Cardiac fibroblast (primary cell): ENCODE results near the gene PMP22.
A peak's percentile ranks its signal among the peaks of the same experiment; 100 is the strongest.

ENCODE experiments used
- DNase-seq, 2 donors: peaks; one replicate each; pipeline versions ENCODE4 v3.0.0 to v3.0.0-alpha.2; 2010; ENCODE audit warnings: low read depth in 2 of 2
- H3K4me3 ChIP-seq, 2 donors: replicated peaks in 1 of 2; 1 replicate in 1 of 2; 2 replicates in 1 of 2; pipeline ENCODE4 v1.5.1; 2011; ENCODE audit warnings: low read depth in 2 of 2, low read length in 2 of 2, mild to moderate bottlenecking in 2 of 2, moderate library complexity in 1 of 2
- CTCF ChIP-seq: IDR thresholded peaks from one replicate; pipeline ENCODE4 v1.5.1; 2011; ENCODE audit warnings: low read depth, mild to moderate bottlenecking, low read length, inconsistent platforms

Gene PMP22

DNA sequence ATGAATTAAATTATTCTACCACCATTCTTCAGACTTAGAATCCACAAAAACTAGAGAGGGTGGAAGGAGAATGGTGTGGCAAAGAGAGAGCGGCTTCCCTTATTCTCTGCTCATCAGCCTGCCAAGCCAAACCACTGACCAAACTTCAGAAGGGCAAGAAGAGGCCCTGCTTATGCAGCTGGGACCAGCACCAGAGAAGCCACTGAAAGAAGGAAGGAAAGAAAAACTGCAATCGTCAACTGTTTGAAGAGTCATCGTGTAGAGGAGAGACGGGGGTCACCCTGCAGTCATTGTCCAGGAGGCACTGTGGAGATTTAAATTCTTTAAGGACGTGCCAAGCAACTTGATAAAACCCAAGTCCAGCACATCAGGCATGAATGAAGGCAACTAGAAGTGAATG, 15.6 kb downstream of the PMP22 start:
- no peak for TF ChIP-seq CTCF
- no peak overlapping the region for H3K4me3 ChIP-seq
- DNase-seq: no peak

- peak; percentile 38 for TF ChIP-seq CTCF
- H3K4me3 ChIP-seq: no peak overlapping the region
- no peak for DNase-seq
Observed at GRCh38 chr17:15247891-15248529, 17.1 kb downstream of the PMP22 start.

DNA sequence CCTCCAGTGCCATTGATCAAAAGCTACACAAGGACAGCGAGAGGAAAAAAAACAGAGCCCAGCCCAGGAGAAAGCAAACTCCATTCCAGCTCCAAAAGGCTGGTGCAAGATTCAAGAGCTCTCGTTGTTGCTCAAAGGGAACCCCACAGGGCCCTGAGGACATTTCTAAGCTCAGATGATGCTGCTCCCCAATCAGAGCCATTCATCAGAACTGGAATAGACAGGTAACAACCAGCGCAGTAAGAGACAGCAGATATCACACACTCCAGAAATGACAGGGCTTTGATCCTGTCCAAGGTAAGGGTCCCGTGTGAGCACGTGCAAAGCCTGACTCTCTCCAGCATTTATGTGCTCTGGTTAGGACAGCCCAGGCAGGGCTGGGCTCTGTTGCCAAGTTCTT, 20.1 kb downstream of the PMP22 start:
- no peak for DNase-seq
- H3K4me3 ChIP-seq: no peak overlapping the region
- no peak for TF ChIP-seq CTCF

- DNase-seq: no peak
- TF ChIP-seq CTCF: no peak
- H3K4me3 ChIP-seq: no peak overlapping the region
Observed at GRCh38 chr17:15240644-15241043, 24.5 kb downstream of the PMP22 start.

DNA sequence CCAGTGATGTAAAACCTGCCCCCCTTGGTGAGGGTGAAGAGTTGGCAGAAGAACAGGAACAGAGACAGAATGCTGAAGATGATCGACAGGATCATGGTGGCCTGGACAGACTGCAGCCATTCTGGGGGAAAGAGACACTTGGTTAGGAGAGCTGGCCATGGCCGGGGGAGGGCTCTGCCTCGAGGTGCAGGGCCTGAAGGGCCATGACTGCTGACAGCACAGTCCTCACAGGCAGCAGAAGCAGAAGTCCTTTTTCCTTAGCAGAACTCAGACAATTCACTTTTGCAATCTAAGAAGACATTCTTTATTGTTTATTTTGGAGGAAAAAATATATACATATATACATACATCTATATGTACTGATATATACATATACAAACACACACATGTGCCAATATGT, 25.6 kb downstream of the PMP22 start:
- no peak overlapping the region for H3K4me3 ChIP-seq
- TF ChIP-seq CTCF: no peak
- DNase-seq: no peak

DNA sequence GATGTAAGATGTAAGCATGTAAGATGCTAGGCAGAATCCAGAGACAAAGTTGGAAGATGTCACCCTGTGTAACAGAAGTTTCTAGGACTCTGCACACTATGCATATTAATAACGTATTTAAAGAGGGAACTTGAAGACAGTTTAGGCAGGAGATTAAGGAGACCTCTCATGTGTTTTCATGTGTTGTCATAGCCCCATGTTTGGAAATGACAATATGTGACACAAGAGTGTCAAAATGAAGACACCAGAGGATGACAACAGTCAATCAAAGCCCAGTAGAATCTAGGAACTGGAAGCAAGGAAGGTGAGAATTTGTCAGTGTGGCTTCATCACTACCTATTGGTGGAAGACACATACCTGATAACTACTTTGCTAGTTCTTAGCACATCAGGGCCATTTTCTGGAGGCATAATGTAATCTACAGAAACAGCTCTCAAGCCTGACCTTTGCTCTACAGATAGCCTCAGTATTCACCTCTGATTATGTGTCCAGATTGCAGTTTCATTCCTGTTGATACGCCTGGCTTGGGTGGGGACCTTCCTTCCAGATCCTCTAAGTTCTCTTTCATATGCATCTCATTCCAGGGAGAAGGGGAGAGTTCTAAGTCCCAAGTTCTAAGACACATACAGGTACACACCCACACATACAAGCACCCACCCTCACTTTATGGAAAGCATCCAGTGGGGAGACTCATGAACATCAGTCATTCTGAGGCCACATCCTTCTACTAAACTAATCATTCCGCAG, 26.3 kb downstream of the PMP22 start:
- TF ChIP-seq CTCF: no peak
- no peak for DNase-seq

GRCh38 chr17:15238057-15238456, 27.1 kb downstream of the PMP22 start:
- H3K4me3 ChIP-seq: no peak overlapping the region
- no peak for TF ChIP-seq CTCF
- no peak for DNase-seq

More for the DNA sequence above, 26.3 kb downstream of the PMP22 start:
- no peak overlapping the region for H3K4me3 ChIP-seq
